Testis (tissue), 3 donors: ENCODE data around the gene GLYATL3. TPM values are rescaled to one million over a fixed set of nuclear protein-coding genes. Genes with fewer than 3 reads are reported as not detected.

Source experiments
- DNase-seq: peaks from one replicate; pipeline ENCODE4 v3.0.0-alpha.2; 2019
- H3K27ac ChIP-seq, 2 donors: fragments of 200-600 bp; sonication (generic); one replicate each; pipeline ENCODE4 v1.5.1; 2019
- H3K27me3 ChIP-seq: fragments of 200-600 bp; sonication (generic); one replicate; pipeline ENCODE4 v1.5.1; 2019
- H3K36me3 ChIP-seq: fragments of 200-600 bp; sonication (generic); one replicate; pipeline ENCODE4 v1.5.1; 2017; ENCODE audit warnings: low read depth; ENCODE audit errors: missing control alignments
- H3K4me1 ChIP-seq: fragments of 200-600 bp; sonication (generic); one replicate; pipeline ENCODE4 v1.5.1; 2019
- H3K4me3 ChIP-seq, 2 donors: fragments of 200-600 bp; sonication (generic); one replicate each; pipeline ENCODE4 v1.5.1; 2017 to 2019
- H3K9me3 ChIP-seq: fragments of 200-600 bp; sonication (generic); one replicate; pipeline ENCODE4 v1.5.1; 2017
- CTCF ChIP-seq, 3 experiments: fragments of 450-650 bp in 2 of 3; fragments of 200-600 bp in 1 of 3; sonication (generic) in 1 of 3; IDR thresholded peaks; one replicate each; pipeline ENCODE4 v1.5.1; 2016 to 2019; ENCODE audit warnings: antibody characterized with exemption in 3 of 3, mild to moderate bottlenecking in 2 of 3, moderate library complexity in 1 of 3
- POLR2A ChIP-seq: fragments of 450-650 bp; IDR thresholded peaks from one replicate; pipeline ENCODE4 v1.6.1; 2017; ENCODE audit warnings: antibody characterized with exemption, mild to moderate bottlenecking, moderate library complexity
- WGBS, 2 donors: methylation state at CpG; one replicate each; pipeline ENCODE4 v1.1.5; 2018; 5-methylcytosine and 5-hydroxymethylcytosine counted together
- intact Hi-C: fragments of 100-400 bp; cut with DNase I; formaldehyde crosslinking; loops from one replicate; pipeline ENCODE4 v1.15.1; 2023; ENCODE audit warnings: low total_unique reads
- polyA plus RNA-seq: library from polyadenylated mRNA; stranded (reverse); fragments of 350-450 nt; fragmentation: Illumina TruSeq; extraction: RNeasy Lipid Tissue Mini Kit (QIAGEN cat#74804); gene quantifications from one replicate; pipeline ENCODE4 v1.2.3, GENCODE V29; 2014; ENCODE audit warnings: low read depth, low replicate concordance; ENCODE audit not compliant: insufficient read depth
- total RNA-seq, 2 donors: library from RNA; depleted of rRNA; stranded (reverse); fragments of >200 nt; gene quantifications; one replicate each; pipeline ENCODE4 v1.2.3, GENCODE V29; 2016

GLYATL3 gene
- total and polyA plus RNA-seq, 3 donors from 2014 or later: not detected

- no peak overlapping the region for H3K27ac ChIP-seq
- TF ChIP-seq POLR2A: no peak
- TF ChIP-seq CTCF (IDR thresholded peaks at IDR 0.05): no peak
- no peaks in the 10 kb centered on the region for H3K9me3 ChIP-seq
- intact Hi-C loops: no loop called here
- 92 to 97% methylated on average over 2 of the region's 2 CpGs for WGBS, 2 donors
- DNase-seq: no peak
- H3K36me3 ChIP-seq: no peaks in the 10 kb centered on the region
- H3K27me3 ChIP-seq: no peaks in the 10 kb centered on the region
- H3K4me3 ChIP-seq: no peak overlapping the region
- H3K4me1 ChIP-seq: peaks cover 8% of the 10 kb centered on the region
Measured at GRCh38 chr6:49552596-49552995, 52.9 kb downstream of the GLYATL3 start.

- Histone ChIP-seq H3K9me3 (no peaks in the 10 kb centered on the region), H3K4me3 (no peak overlapping the region), H3K27me3 (no peaks in the 10 kb centered on the region), H3K4me1 (peaks cover 8% of the 10 kb centered on the region), H3K27ac (peak overlapping the region; percentile 14 to 15), H3K36me3 (no peaks in the 10 kb centered on the region)
- TF ChIP-seq POLR2A (no peak), CTCF (IDR thresholded peaks at IDR 0.05) (no peak)
- 56 to 65% methylated on average over 1 of the region's 1 CpG for WGBS, 2 donors
- DNase-seq: no peak
- intact Hi-C loops: no loop called here
Measured at GRCh38 chr6:49553384-49553783, 53.7 kb downstream of the GLYATL3 start.

GRCh38 chr6:49555951-49556350 lies 56.2 kb downstream of the GLYATL3 start:
- no peaks in the 10 kb centered on the region for H3K4me1 ChIP-seq
- intact Hi-C loops: no loop called here
- no peak for DNase-seq
- WGBS, 2 donors: 67 to 72% methylated on average over 4 of the region's 4 CpGs
- TF ChIP-seq POLR2A: no peak
- TF ChIP-seq CTCF (IDR thresholded peaks at IDR 0.05): no peak
- H3K36me3 ChIP-seq: no peaks in the 10 kb centered on the region
- no peaks in the 10 kb centered on the region for H3K9me3 ChIP-seq
- no peak overlapping the region for H3K4me3 ChIP-seq
- H3K27ac ChIP-seq: no peak overlapping the region
- H3K27me3 ChIP-seq: no peaks in the 10 kb centered on the region

GRCh38 chr6:49556429-49556837 lies 56.7 kb downstream of the GLYATL3 start:
- Histone ChIP-seq H3K27me3 (no peaks in the 10 kb centered on the region), H3K36me3 (no peaks in the 10 kb centered on the region), H3K27ac (no peak overlapping the region), H3K9me3 (no peaks in the 10 kb centered on the region), H3K4me3 (no peak overlapping the region), H3K4me1 (no peaks in the 10 kb centered on the region)
- no peak for DNase-seq
- intact Hi-C loops: no loop called here
- TF ChIP-seq POLR2A (no peak), CTCF (IDR thresholded peaks at IDR 0.05) (no peak)

GRCh38 chr6:49557177-49557576 lies 57.5 kb downstream of the GLYATL3 start:
- Histone ChIP-seq H3K4me3 (no peak overlapping the region), H3K4me1 (no peaks in the 10 kb centered on the region), H3K36me3 (no peaks in the 10 kb centered on the region), H3K27me3 (no peaks in the 10 kb centered on the region), H3K9me3 (no peaks in the 10 kb centered on the region), H3K27ac (no peak overlapping the region)
- no peak for DNase-seq
- TF ChIP-seq POLR2A (no peak), CTCF (IDR thresholded peaks at IDR 0.05) (no peak)
- intact Hi-C loops: no loop called here
- 74 to 99% methylated on average over 3 of the region's 3 CpGs for WGBS, 2 donors
